Nephron (organoid): ENCODE data around the gene SMIM10L2A.

Experiments used
- H3K27ac Mint-ChIP-seq, 3 experiments: 2 replicates each; pipeline ENCODE4 v1.8.0; 2020; ENCODE audit warnings: mixed read lengths in 3 of 3, mild to moderate bottlenecking in 2 of 3, moderate library complexity in 1 of 3
- H3K27me3 Mint-ChIP-seq: 2 replicates; pipeline ENCODE4 v1.8.0; 2021; ENCODE audit warnings: low read depth, mild to moderate bottlenecking, moderate library complexity, mixed read lengths
- H3K36me3 Mint-ChIP-seq: 2 replicates; pipeline ENCODE4 v1.8.0; 2020; ENCODE audit warnings: low read depth, mixed read lengths
- H3K4me1 Mint-ChIP-seq: 2 replicates; pipeline ENCODE4 v1.8.0; 2020; ENCODE audit warnings: mixed read lengths
- H3K4me3 Mint-ChIP-seq, 3 experiments: 2 replicates each; pipeline ENCODE4 v1.8.0; 2020; ENCODE audit warnings: mild to moderate bottlenecking in 3 of 3, mixed read lengths in 3 of 3, moderate library complexity in 2 of 3
- H3K9me3 Mint-ChIP-seq: 2 replicates; pipeline ENCODE4 v1.8.0; 2020; ENCODE audit warnings: mixed read lengths
- TF ChIP-seq, protein P1 (sequence below), 3 experiments: fragments of 200-600 bp; sonication (generic); IDR thresholded peaks; one replicate each; pipeline ENCODE4 v1.5.0; 2021; ENCODE audit warnings: antibody characterized with exemption in 3 of 3; ENCODE audit not compliant: unreplicated experiment in 3 of 3

SMIM10L2A gene

DNA sequence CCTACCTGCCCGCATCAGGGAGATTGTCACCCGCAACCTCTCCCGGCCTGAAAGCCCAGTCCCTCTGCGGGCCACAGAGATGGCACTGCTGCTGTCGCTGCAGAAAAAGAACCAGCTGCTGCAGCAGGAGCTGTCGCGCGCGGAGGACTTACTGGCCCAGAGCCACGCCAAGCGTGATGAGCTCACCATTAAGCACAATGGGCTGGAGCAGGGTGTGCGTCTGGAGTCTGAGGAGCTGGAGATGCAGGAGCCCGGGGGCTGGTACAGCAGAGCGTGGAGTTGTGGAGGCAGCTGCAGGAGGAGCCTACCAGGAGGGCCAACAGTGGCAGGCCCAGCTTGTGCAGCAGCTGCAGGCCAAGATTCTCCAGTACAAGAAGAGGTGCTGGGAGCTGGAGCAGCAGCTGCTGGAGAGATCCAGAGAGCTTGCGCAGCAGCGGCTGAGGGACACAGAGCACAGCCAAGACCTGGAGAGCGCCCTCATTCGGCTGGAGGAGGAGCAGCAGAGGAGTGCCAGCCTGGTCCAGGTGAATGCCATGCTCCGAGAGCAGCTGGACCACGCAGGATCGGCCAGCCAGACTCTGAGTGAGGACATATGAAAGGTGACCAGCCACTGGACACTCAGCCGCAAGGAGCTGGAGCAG is 11.3 kb downstream of the SMIM10L2A start:
- Mint-ChIP-seq H3K27ac (no peak overlapping the region), H3K36me3 (no peaks in the 10 kb centered on the region), H3K27me3 (no peaks in the 10 kb centered on the region), H3K9me3 (peaks cover 30% of the 10 kb centered on the region), H3K4me1 (no peaks in the 10 kb centered on the region), H3K4me3 (no peak overlapping the region)
- TF ChIP-seq, protein P1, sequence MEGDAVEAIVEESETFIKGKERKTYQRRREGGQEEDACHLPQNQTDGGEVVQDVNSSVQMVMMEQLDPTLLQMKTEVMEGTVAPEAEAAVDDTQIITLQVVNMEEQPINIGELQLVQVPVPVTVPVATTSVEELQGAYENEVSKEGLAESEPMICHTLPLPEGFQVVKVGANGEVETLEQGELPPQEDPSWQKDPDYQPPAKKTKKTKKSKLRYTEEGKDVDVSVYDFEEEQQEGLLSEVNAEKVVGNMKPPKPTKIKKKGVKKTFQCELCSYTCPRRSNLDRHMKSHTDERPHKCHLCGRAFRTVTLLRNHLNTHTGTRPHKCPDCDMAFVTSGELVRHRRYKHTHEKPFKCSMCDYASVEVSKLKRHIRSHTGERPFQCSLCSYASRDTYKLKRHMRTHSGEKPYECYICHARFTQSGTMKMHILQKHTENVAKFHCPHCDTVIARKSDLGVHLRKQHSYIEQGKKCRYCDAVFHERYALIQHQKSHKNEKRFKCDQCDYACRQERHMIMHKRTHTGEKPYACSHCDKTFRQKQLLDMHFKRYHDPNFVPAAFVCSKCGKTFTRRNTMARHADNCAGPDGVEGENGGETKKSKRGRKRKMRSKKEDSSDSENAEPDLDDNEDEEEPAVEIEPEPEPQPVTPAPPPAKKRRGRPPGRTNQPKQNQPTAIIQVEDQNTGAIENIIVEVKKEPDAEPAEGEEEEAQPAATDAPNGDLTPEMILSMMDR (IDR thresholded peaks at IDR 0.05; ENCODE audit: unreplicated experiment in 3 of 3): no peak

DNA sequence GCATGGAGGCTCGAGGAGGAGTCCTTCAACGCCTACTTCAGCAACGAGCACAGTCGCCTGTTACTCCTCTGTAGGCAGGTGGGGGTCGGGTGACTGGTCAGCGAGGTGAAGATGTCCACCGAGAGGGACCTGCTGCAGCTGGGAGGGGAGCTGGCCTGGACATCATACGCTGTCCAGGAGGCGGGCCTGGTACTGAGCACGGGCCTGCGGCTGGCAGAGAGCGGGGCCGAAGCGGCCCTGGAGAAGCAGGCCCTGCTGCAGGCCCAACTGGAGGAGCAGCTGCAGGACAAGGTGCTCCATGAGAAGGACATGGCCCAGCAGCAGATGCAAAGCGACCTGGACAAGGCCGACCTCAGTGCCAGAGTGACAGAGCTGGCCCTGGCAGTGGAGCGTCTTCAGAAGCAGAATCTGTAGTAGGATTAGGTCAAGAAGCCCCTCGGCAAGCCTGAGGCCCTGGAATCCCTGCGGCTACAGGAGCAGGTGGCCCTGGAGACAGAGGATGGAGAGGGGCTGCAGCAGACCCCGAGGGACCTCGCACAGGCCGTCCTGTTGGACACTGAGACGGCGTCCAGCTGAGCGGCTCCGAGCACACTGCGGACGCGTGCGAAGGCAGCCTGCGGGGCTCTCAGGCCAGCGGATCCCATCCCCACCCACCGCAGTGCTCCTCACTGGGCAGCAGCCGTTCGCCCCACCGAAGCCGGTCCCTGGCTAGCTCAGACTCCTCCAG is 11.9 kb downstream of the SMIM10L2A start:
- Mint-ChIP-seq H3K4me3 (no peak overlapping the region), H3K27ac (no peak overlapping the region), H3K4me1 (no peaks in the 10 kb centered on the region), H3K36me3 (no peaks in the 10 kb centered on the region), H3K27me3 (no peaks in the 10 kb centered on the region), H3K9me3 (peaks cover 30% of the 10 kb centered on the region)
- TF ChIP-seq, protein P1 (IDR thresholded peaks at IDR 0.05; ENCODE audit: unreplicated experiment in 3 of 3): no peak

DNA sequence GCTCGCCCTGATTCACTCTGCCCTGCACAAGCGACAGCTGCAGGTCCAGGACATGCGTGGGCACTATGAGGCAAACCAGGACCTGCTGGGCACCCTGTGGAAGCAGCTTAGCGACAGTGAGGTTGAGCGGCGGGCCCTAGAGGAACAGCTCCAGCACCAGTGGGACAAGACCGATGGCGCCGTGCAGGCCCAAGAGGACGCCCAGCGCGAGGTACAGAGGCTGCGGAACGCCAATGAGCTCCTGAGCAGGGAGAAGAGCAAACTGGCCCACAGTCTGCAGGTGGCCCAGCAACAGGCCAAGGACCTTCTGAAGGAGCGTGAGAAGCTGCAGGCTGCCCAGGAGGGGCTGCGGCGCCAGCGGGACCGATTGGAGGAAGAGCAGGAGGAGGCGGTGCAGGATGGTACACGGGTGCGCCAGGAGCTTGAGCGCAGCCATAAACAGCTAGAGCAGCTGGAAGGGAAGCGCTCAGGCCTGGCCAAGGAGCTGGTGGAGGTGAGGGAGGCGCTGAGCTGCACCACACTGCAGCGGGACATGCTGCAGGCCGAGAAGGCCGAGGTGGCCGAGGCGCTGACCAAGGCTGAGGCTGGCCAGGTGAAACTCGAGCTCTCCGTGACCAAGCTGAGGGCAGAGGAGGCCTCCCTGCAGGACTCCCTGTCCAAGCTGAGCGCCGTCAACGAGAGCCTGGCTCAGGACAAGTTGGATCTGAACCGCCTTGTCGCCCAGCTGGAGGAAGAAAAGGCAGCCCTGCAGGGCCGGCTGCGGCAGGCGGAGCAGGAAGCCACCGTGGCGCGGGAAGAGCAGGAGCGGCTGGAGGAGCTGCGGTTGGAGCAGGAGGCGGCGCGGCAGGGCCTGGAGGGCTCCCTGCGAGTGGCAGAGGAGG is 12.8 kb downstream of the SMIM10L2A start:
- no peaks in the 10 kb centered on the region for H3K4me1 Mint-ChIP-seq
- TF ChIP-seq, protein P1 (IDR thresholded peaks at IDR 0.05; ENCODE audit: unreplicated experiment in 3 of 3): no peak
- no peak overlapping the region for H3K4me3 Mint-ChIP-seq
- H3K36me3 Mint-ChIP-seq: no peaks in the 10 kb centered on the region
- H3K27me3 Mint-ChIP-seq: no peaks in the 10 kb centered on the region
- H3K27ac Mint-ChIP-seq: no peak overlapping the region
- peaks cover 30% of the 10 kb centered on the region for H3K9me3 Mint-ChIP-seq

DNA sequence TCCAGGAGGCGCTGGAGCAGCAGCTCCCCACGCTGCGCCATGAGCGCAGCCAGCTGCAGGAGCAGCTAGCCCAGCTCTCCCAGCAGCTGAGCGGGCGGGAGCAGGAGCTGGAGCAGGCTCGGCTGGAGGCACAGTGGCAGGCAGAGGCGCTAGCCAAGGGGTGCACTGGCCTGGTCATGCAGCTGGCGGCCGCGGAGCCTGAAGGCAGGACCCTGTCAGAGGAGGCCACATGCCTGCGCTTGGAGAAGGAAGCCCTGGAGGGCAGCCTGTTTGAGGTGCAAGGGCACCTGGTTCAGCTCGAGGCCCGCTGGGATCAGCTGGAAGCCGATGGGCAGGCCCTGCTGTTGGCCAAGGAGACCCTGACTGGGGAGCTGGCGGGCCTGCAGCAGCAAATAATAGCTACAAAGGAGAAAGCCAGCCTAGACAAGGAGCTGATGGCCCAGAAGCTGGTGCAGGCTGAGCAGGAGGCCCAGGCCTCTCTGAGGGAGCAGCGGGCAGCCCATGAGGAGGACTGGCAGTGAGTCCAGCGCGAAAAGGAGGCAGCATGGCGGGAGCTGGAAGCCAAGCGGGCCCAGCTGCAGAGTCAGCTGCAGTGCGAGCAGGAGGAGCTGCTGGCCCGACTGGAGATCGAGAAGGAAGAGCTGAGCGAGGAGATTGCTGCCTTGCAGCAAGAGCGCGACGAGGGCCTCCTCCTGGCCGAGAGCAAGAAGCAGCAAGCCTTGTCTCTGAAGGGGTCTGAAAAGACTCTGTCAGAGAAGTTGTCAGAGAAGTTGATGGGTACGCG is 13.6 kb downstream of the SMIM10L2A start:
- peaks cover 27% of the 10 kb centered on the region for H3K9me3 Mint-ChIP-seq
- H3K36me3 Mint-ChIP-seq: no peaks in the 10 kb centered on the region
- no peaks in the 10 kb centered on the region for H3K27me3 Mint-ChIP-seq
- no peaks in the 10 kb centered on the region for H3K4me1 Mint-ChIP-seq
- no peak overlapping the region for H3K27ac Mint-ChIP-seq
- no peak overlapping the region for H3K4me3 Mint-ChIP-seq
- TF ChIP-seq, protein P1 (IDR thresholded peaks at IDR 0.05; ENCODE audit: unreplicated experiment in 3 of 3): no peak

DNA sequence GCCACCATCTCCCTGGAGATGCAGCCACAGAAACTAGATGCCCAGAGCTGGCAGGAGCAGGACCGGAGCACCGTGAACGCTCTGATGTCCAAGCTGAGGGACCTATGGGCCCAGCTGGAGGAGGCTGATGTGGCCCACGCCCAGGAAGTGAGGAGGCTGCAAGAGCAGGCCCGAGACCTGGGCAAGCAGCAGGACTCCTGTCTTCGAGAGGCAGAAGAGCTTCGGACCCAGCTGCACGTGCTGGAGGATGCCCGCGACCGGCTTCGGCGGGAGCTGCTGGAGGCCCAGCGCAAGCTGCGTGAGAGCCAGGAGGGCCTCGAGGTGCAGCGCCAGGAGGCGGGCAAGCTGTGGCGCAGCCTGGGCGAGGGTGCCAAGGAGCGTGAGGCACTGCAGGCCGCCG is 14.2 kb downstream of the SMIM10L2A start:
- TF ChIP-seq, protein P1 (IDR thresholded peaks at IDR 0.05; ENCODE audit: unreplicated experiment in 3 of 3): no peak
- H3K4me3 Mint-ChIP-seq: no peak overlapping the region
- no peaks in the 10 kb centered on the region for H3K4me1 Mint-ChIP-seq
- no peak overlapping the region for H3K27ac Mint-ChIP-seq
- peaks cover 24% of the 10 kb centered on the region for H3K9me3 Mint-ChIP-seq
- no peaks in the 10 kb centered on the region for H3K36me3 Mint-ChIP-seq
- no peaks in the 10 kb centered on the region for H3K27me3 Mint-ChIP-seq
